Colon (tissue), 2 donors: Measurements from ENCODE around the gene SLC25A1.
"Not testable (repeated sequence)": the region's sequence is repeated elsewhere in the genome, so short reads cannot be mapped to it uniquely, and the experiment has no call there.

ENCODE experiments used
- FAIRE-seq: peaks from 2 replicates; lab custom pipeline; 2012; peaks lifted over from hg19 to GRCh38; lab: Jason Lieb, UNC
- donor health status: control.
- donor health status: control.

Gene SLC25A1

DNA sequence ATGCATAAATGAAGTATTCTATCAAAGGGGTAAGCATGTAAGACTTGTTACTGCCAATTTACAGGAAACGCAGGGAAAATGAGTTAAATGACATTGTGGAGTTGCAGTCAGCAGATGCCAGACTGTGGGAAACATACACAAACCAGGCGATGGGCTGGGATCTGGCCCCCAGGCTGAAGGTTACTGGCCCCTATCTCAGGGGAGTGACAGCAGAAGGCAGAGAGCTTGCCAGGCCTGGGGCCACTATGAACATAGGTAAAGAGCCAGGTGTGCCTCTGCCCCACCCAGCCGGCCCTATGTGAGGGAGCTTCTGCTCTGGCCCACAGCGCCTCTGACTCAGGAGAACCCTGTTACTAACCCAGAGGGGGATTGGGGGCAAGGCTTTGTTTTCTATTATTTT lies 26.1 kb upstream of the SLC25A1 start:
- FAIRE-seq = no peak

DNA sequence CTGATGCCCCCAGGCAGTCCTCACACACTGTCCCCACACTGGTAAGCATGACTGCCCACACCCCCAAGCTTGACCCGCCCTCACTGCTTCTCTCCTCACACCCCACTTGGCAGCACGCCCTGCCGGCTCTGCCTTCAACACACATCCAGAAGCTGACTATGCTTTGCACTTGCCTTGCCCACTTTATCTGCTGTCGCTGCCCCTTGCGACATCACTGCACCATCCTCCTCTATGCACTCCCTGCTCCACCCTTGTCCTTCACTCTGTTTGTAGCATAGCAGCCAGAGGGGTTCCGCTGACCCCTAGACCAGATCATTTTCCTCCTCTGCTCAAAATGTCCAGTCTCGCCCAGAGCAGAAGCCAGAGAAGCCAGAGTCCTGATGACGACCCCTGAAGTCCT lies 25.3 kb upstream of the SLC25A1 start:
- no peak for FAIRE-seq

DNA sequence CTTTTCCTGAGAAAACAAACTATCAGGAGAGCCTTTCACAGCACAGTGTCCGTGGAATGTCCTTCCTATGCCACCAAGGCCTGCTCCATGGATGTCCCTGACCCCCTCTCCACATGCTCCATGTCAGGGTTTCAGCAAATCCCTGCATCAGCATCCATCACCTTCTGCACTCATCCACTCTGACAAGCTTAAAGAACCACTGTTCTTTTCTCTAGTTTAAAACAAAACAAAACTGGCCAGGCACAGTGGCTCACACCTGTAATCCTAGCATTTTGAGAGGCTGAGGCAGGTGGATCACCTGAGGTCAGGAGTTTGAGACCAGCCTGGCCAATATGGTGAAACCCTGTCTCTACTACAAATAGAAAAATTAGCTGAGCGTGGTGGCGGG lies 24.3 kb upstream of the SLC25A1 start:
- FAIRE-seq = not testable (repeated sequence)

DNA sequence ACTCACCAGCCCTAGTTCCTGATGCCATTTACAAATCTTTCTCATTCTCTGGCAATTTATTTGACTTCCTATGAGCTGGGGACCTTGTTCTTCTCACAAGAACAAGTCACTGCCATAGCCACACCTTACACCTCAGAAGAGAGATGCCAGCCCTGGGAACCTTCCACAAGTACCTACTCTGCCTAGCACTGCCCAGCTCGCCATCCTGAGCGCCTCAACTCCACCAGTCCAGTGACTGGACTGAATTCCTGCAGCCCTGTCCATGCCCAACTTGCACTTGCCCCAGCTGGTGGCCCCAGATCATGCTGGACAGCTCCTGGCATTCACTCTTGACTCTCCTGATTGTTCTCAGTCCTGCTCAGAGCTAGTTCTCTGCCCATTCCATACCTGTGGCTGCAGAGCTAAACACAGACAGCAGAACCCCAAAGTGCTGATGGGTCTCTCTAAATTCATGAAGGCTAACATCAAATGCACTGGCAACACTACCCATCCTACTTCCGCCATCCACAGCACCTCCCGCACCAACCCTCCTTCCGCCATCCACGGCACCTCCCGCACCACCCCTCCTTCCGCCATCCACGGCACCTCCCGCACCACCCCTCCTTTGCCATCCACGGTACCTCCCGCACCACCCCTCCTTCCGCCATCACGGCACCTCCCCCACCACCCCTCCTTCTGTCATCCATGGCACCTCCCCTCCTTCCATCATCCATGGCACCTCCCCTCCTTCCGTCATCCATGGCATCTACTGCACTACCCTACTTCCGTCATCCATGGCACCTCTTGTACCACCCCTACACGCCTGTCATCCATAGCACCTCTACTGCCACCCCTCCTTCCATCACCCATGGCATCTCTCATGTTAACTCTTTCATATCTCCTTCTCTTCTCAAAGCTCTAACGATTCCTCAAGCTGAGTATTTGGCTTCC lies 23.6 kb upstream of the SLC25A1 start:
- no peak for FAIRE-seq

DNA sequence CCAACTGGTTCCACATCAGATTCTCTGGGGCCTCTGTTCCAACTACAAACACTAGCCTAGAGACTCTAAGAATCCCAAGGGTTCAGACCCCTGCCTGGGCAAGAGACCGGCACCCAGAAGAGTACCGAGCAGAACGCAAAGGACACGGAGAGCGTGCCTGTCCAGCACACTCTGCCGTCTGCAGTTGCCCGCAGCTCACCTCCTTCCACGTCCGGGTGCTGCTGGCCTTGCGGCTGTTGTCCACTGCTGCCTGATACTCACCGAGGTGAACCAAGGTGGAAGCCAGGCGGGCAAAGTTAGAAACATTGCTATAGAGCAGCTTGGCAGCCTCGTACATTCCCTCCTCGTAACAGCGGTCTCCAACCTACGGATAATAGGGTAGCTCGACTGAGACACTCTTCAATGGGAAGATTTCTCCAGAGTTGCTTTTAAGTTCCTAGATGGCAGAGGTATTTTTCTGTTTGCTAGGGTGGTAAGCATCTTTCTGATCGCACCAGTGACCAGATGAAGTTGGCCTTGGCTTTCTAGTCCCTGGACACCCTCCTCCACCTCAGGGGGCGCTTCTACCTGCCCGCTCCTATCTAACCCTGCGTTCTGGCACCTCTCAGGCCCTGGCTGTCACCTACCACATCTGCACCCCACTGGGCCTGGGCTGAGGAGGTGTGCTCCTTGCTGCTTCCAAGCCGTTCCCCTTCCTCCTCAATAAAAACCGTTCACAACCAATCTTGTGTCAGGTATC lies 22.8 kb upstream of the SLC25A1 start:
- no peak for FAIRE-seq

DNA sequence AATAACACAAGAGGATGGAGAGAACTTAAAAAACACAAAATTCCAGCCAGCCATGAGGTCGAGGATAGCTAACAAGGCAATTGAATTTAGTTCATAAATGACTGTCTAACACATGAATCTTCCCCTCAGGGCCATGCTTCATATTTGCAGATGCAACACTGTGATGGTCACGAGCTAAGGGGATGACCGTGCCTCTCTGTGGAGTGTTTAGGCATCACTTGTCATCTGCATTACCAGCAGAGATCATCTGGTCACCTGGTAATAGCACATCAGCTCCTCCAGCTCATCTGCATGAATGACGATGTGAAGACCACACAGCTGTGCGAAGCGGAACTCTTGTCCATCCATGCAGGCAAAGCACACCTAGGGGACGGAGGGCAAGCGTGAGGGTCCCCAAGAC lies 20.9 kb upstream of the SLC25A1 start:
- no peak for FAIRE-seq

DNA sequence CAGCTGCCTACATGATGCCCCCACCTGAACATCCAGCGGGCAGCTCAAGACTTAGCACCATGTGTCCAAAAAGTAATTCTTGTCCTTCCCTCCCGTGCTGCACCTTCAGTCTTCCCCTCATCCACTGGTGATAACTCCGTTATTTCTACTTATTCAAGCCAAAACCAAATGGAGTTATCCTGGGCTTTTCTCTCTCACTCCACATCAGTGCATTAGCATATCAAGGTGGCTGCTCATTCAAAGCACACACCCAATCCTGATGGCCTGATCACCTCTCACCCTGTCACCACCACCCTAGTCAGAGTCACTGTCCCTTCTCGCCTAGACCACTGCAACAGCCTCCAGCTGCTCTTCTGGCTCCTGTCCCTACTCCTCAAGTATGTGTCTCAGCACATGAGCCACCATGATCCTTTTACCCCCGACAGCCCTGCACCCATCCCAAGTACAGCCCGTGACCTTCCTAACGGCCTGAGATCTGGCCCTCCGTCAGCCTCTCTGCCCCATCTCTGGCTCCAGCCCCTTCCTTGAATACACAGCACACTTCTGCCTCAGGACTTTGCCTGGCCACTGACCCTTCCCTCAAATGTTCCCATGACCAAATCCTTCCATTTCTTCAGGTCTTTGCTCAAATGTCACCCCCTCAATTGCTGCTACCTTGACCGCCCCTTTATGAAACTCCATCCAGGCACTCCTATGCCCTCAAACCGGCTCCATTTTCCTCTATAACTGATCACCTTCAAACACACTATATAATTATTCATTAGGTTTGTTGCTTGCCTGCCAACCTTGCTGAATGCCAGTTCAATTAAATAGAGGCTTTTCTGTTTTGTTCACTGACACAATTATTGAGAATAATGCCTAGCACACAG lies 19.7 kb upstream of the SLC25A1 start:
- FAIRE-seq = no peak

DNA sequence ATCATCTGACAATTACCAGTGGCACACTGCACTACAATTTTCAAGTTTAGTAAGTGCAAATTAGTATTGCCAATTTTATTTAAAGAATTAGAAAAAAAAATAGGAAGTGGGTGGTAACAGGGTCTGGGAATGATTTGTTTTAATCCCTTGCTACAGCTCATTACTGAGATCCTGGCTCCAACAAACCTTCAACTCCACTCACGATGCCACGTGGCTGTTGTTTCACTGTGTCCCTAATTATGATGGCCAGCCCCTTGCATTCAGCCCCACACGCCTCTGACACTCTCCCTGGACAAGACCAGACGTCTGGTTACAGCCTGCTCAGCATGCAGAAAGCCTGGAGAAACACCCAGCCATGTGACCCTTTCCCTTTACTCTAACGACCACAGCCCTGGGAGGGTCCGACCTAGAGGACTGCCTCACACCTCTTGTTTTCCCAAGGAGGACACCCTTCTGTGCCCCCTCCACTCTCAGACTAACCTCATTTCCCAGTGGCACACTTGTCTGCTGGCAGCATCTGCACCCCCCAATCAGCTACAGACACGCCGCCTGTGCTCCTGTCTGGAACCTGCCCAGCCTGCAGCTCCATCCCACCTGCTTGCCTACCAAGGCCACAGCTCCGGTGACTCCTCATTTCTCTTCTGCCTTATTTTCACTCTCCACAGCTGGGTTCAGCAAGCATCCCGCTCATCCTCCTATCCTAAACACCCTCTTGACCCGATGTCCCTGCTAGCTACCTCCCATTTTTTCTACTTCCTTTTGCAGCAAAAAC lies 18.5 kb upstream of the SLC25A1 start:
- FAIRE-seq = no peak

DNA sequence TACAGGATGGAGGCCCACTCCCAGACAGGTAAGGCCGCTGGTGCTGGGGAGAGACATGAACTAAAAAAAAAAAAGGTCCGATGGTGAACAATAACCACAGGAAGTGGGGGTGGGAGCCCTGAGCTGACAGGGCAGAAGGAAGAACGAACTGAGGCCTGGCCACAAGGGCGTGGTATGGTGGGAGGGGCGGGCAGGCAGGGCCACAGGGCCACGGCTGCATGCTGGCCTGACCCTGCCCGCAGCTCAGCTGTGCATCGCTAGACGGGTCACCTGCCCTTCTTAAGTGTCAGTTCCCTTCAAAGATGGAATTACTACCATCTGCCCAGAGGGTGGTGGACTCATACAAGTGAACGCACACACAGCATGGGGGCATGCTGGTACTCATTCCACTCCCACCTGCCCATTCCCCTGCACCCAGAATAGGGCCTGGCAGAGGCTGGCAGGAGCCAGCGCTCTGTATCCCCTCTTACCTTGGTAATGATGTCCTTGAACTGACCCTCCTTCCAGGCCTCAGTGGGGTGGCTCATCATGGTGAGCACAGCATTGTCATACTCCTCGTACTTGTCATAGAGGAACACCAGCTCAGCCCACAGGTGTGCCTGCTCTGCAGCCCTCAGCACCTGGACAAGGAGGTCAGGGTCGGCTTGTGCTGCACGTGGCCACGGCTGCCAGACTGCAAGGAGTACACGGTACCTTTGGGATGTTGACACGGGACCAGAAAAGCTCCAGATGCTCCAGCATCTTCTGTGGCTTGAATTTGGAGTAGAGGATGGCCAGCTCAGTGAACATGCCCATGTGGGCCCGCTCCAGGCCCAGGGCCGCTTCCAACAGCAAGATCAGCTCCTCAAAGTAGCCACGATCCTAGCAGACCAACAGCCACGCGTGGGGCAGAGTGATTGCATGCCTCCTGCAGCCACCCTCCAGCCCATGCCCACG lies 17.5 kb upstream of the SLC25A1 start:
- FAIRE-seq = no peak

DNA sequence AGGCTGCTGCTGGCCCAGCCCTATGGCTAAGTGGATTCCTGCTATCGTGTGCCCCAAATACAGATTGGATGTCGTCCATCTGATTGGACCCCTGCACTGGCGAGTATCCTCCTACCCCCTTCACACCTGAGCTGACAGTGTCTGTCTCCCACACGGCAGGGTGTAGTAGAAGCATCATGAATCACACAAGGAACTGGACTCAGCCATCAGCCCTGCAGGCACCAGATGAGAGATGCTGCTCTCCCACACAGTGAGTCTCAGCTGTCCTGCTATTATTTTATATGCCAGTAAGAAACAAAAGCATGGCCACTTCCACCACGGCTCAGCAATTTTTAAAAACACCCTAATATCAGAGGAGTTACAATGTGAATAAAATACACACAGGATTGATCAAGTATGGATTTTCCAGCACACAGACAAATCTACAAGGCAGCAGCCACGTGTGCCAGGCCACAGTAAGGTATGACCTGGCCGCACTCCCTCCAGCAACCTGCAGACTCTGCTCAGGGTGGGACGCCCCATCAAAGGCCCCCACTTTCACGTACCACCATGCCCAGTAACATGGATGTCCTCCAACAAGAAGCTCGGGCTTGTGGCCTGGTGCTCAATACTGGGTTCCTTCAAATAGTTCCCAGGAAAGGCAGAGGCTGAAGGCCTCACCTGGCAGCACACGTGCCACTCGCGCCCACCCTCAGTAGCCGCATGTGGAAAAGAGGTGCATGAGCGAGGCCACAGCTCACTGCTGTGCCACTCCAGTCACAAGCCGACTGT lies 16.4 kb upstream of the SLC25A1 start:
- no peak for FAIRE-seq

DNA sequence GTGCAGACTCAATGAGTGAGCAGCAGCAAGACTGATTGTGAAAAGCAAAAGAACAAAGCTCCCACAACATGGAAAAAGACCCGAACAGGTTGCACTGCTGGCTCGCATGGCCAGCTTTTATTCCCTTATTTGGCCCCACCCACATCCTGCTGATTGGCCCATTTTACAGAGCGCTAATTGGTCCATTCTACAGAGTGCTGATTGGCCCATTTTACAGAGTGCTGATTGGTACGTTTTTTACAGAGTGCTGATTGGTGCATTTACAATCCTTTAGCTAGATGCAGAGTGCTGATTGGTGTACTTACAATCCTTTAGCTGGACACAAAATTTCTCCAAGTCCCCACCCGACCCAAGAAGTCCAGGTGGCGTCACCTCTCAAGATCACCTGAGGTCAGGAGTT lies 15.3 kb upstream of the SLC25A1 start:
- FAIRE-seq = no peak

DNA sequence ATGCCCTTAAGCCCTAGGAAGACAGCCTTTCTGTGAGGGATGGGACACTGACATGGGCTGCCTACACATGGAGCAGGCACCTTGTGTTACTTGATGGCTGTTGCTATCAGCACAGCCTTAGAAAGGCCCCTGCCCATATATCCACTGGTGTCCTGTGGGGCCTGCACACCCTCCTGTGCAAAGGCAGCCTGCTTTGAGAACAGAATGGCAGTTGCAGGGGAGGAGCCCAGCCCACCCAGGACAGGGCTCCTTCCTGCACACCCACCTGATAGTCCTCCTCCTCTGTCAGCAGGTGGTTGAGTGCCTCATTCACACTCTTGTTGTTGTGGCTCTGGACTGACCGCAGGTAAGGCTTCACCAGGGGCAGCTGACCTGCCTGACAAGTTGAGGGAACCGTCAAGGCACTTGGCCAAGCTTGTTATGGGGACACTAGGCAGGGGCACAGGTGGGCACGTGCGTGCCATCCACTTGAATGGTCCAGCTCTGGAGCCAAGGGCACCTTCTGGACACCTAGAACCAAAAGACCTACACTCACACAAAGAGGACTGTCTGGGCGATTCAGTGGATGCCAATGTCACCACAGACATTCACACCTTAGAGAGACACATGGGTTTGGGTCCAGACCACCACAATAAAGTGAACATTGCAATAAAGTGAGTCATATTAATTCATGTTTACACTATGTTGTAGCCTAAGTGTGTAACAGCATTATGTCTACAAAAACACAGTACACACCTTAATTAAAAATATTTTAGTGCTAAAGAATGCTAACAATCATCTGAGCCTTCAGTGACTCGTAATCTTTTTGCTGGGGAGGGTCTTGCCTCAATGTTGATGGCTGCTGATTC lies 9.4 kb upstream of the SLC25A1 start:
- no peak for FAIRE-seq

DNA sequence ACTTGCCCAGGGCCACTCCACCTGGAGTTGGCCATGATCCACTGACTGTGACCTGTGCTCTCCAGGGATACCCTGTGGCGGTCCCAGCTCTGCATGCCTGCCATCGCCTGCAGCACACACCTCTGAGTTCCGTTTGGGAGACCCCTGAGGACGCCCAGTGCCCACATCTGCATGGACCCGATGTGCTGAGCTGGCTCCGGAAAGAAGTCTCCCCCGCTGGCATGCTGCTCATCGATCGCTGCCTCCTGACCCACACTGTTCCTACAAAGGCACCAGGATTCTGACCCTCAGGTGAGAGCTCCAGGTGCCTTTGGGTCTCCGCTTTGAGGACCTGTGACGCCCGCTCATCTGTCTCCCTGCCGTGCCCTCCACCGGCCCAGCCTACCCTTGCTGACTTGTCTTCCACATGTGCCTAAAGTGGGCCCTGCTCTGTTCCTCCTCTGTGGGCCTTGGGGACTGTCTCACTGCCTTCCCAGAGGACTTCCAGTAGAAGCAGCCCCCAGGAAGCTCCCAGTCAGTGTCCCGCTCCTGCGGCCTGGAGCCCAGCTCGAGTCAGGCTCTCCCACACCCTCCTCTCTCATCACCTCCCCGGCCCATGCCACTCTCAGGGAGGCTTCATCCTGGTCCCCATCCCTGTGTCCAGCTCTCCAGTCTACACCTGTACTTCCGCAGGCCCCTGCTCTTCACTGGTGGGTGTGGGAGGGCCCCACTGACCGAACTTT lies 5.9 kb upstream of the SLC25A1 start:
- FAIRE-seq = no peak

DNA sequence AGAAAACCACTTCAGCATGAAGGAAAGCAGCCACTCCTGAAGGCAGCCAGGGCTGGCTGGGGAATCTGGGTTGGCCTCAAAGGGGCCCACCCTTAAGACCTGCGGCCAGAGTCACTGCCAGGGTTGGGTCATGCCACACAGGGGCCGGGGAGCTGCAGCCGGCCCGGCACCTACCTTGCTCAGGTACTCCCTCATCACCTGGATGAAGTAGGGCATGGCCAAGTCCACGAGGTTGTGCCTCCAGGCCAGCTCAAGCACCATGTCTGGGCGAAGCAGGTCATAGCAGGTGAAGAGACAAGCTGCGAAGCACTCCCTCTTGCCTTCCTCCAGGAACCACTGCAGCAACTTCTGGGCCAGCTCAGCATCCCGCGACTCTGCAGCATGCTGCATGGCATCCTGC lies 4.7 kb upstream of the SLC25A1 start:
- FAIRE-seq = no peak

DNA sequence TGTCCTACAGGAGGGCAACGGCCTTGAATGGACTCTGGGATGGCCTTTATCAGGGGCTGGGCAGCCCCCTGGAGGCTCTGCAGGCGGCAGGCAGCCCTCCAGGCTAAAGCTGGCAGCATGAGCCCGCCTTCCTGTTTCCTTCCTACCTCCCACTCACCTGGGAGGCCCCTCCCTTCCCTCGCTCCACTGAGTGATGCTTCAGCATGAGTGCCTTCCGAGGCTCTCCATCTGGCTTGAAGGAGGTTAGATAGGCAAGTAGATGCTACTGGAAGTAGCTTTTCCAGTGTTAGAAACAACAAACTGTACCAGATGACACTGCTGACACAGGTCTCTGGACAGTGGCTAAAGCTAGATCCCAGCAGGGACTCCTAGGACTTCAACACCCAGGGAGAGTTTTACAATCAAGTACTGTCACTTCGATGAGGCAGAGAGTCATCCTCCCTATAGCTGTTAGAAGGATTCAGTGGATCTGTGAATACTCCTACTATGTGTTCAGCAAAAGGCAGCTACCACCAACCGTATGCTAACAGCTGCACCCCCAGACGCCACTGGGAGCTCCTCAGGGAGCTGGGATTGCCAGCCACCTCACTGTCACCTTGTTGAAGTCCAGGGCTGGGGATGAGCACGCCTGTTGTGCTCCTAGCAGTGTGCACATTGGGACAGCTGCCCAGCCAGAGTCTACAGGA lies 4.1 kb upstream of the SLC25A1 start:
- FAIRE-seq = no peak

DNA sequence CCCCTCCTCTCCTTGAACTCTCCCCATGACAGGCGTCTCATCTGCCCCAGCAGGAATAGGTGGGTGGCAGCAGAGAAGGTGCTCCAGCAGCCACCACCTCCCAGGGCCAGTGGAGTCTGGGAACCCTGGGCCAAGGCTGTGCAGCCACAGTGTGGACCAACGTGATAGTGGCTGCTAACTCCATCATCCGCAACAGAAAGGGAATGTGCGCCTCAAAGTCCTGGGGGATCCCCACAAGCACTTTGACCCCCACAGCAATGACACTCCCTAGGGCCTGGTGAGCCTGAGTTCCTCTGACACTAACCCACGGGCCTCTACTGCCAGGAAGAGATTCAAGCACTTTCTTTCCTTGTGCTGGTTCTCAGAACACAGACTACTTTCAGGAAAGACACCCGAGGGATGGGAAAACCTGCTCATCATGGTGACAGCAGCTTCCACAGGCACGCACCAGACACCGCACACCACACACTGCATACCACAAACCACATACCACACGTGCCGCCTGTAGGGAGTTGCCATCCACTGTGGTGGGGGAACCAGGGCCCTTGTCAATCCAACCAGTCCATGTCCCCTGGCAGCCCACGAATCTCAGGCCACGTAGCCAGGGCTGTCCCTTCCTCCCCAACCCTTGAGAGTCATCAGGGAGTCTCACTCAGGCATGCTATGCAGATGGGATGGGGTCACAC lies 3.4 kb upstream of the SLC25A1 start:
- no peak for FAIRE-seq
